CD4-positive, alpha-beta T cell (primary cell): Measurements from ENCODE around the gene CDKN1C. TPM values are rescaled to one million over a fixed set of nuclear protein-coding genes. Genes with fewer than 3 reads are reported as not detected.
A peak's percentile ranks its signal among the peaks of the same experiment; 100 is the strongest.

Source experiments
- ATAC-seq: fragments of 200-7000 bp; cut with Tn5 transposase; one replicate; pipeline ENCODE4 v1.10.0; 2022; ENCODE audit warnings: mild to moderate bottlenecking; ENCODE audit not compliant: poor library complexity
- CTCF ChIA-PET: fragments of 350-600 bp; sonication (Branson Sonifier 250); formaldehyde crosslinking; loops from one replicate; lab custom pipeline; 2021; ENCODE audit warnings: antibody characterized with exemption, inconsistent platforms; lab: Charles Lee
- POLR2A ChIA-PET: fragments of 350-600 bp; sonication (Branson Sonifier 250); formaldehyde crosslinking; loops from one replicate; lab custom pipeline; 2021; ENCODE audit warnings: antibody characterized with exemption, inconsistent platforms; lab: Charles Lee
- DNase-seq, 14 experiments: peaks; one replicate each; pipeline ENCODE4 v3.0.0-alpha.2; 2013 to 2020; ENCODE audit warnings: mixed read lengths in 2 of 14
- H3K27ac ChIP-seq, 2 donors: one replicate each; pipeline versions ENCODE4 v1.5.1 to v1.7.0; 2013; ENCODE audit warnings: low read length in 2 of 2, low read depth in 1 of 2, mild to moderate bottlenecking in 1 of 2
- H3K27me3 ChIP-seq, 2 experiments: 1 replicate in 1 of 2; 2 replicates in 1 of 2; pipeline versions ENCODE4 v1.6.1 to v1.7.0; 2013; ENCODE audit warnings: low read length in 2 of 2, control low read depth in 1 of 2, mild to moderate bottlenecking in 1 of 2, moderate library complexity in 1 of 2; ENCODE audit not compliant: insufficient read depth in 2 of 2, control insufficient read depth in 1 of 2
- H3K36me3 ChIP-seq: one replicate; pipeline ENCODE4 v1.6.1; 2013; ENCODE audit warnings: low read length, control low read depth; ENCODE audit not compliant: insufficient read depth
- H3K4me1 ChIP-seq: one replicate; pipeline ENCODE4 v1.6.1; 2013; ENCODE audit warnings: low read length, control low read depth; ENCODE audit not compliant: insufficient read depth
- H3K4me3 ChIP-seq: one replicate; pipeline ENCODE4 v1.5.1; 2013; ENCODE audit warnings: mild to moderate bottlenecking, low read length, moderate library complexity
- H3K9me3 ChIP-seq, 2 experiments: 1 replicate in 1 of 2; 2 replicates in 1 of 2; pipeline versions ENCODE4 v1.6.1 to v1.7.0; 2013; ENCODE audit warnings: low read length in 2 of 2, mild to moderate bottlenecking in 2 of 2, control low read depth in 1 of 2, moderate library complexity in 1 of 2; ENCODE audit not compliant: control insufficient read depth in 1 of 2, insufficient read depth in 1 of 2
- H3K27ac Mint-ChIP-seq: one replicate; pipeline ENCODE4 v1.8.0; 2020; ENCODE audit warnings: mixed read lengths
- H3K27me3 Mint-ChIP-seq: one replicate; pipeline ENCODE4 v1.8.0; 2021; ENCODE audit warnings: mixed read lengths
- H3K36me3 Mint-ChIP-seq: one replicate; pipeline ENCODE4 v1.8.0; 2021; ENCODE audit warnings: low read depth, mixed read lengths
- H3K4me1 Mint-ChIP-seq: one replicate; pipeline ENCODE4 v1.8.0; 2021; ENCODE audit warnings: low read depth, mixed read lengths
- H3K4me3 Mint-ChIP-seq: one replicate; pipeline ENCODE4 v1.8.0; 2020; ENCODE audit warnings: mild to moderate bottlenecking, mixed read lengths
- H3K9me3 Mint-ChIP-seq: one replicate; pipeline ENCODE4 v1.8.0; 2020; ENCODE audit warnings: mixed read lengths
- CTCF ChIP-seq: fragments of 200-600 bp; IDR thresholded peaks from one replicate; pipeline ENCODE4 v1.8.0; 2022; ENCODE audit warnings: antibody characterized with exemption, mild to moderate bottlenecking
- intact Hi-C, 2 experiments: fragments of 100-400 bp; cut with DNase I in 1 of 2; cut with micrococcal nuclease in 1 of 2; formaldehyde crosslinking; loops; one replicate each; pipeline versions ENCODE4 v1.15.1 to v1.9.0; 2023 to 2025; cut with DNase I, micrococcal nuclease
- total RNA-seq, 174 experiments: library from RNA in 2 of 174; stranded (reverse) in 2 of 174; gene quantifications; one replicate each; pipeline ENCODE4 v1.2.3 and lab custom pipeline; 2021 to 2026

The CDKN1C gene
- total RNA-seq, 2 experiments from 2014 or later: 1.9 to 2.5 TPM

- ATAC-seq: peak; percentile 56
- POLR2A ChIA-PET: interaction anchor here (1.0 kb wide), 1 partner anchor 488 kb away, joined by 3 read pairs; no protein-coding TSS in a partner anchor
Measured at GRCh38 chr11:2933375-2934020, 47.9 kb upstream of the CDKN1C start.

GRCh38 chr11:2932850-2933251, 47.3 kb upstream of the CDKN1C start:
- Mint-ChIP-seq H3K4me1 (peaks cover 20% of the 10 kb centered on the region), H3K4me3 (no peak overlapping the region), H3K36me3 (peaks cover 8% of the 10 kb centered on the region), H3K9me3 (peaks cover 5% of the 10 kb centered on the region), H3K27me3 (peaks cover 20% of the 10 kb centered on the region), H3K27ac (no peak overlapping the region)
- peaks cover 13 to 16% of the 10 kb centered on the region in 2 experiments for H3K27me3 ChIP-seq
- POLR2A ChIA-PET: interaction anchor here (1.0 kb wide), 1 partner anchor 487 kb away, joined by 3 read pairs; no protein-coding TSS in a partner anchor
- H3K4me3 ChIP-seq: no peak overlapping the region
- peaks cover 44% of the 10 kb centered on the region for H3K4me1 ChIP-seq
- H3K27ac ChIP-seq: no peak overlapping the region
- ATAC-seq: no peak
- intact Hi-C loops: no loop called here
- DNase-seq: peak in 2 of 14 experiments; percentile 63 to 73
- H3K36me3 ChIP-seq: no peaks in the 10 kb centered on the region
- CTCF ChIA-PET: interaction anchor here (1.4 to 1.5 kb wide), 2 partner anchors 401 to 627 kb away, joined by 3 to 8 read pairs; no protein-coding TSS in a partner anchor
- H3K9me3 ChIP-seq: peaks cover 6 to 11% of the 10 kb centered on the region in 2 experiments
- TF ChIP-seq CTCF: no peak

More at GRCh38 chr11:2933375-2934020, 47.9 kb upstream of the CDKN1C start:
- Mint-ChIP-seq H3K36me3 (peaks cover 8% of the 10 kb centered on the region), H3K4me3 (no peak overlapping the region), H3K27ac (no peak overlapping the region), H3K9me3 (peaks cover 5% of the 10 kb centered on the region), H3K27me3 (peaks cover 14% of the 10 kb centered on the region), H3K4me1 (peaks cover 14% of the 10 kb centered on the region)
- Histone ChIP-seq H3K27me3 (peaks cover 8 to 10% of the 10 kb centered on the region in 2 experiments), H3K4me1 (peaks cover 38% of the 10 kb centered on the region), H3K9me3 (peaks cover 7 to 9% of the 10 kb centered on the region in 2 experiments), H3K36me3 (no peaks in the 10 kb centered on the region), H3K27ac (no peak overlapping the region), H3K4me3 (no peak overlapping the region)
- intact Hi-C loops: no loop called here
- no peak for TF ChIP-seq CTCF
- DNase-seq: peak in 7 of 14 experiments; percentile 26 to 88 (median 37)
- CTCF ChIA-PET: interaction anchor here (0.9 to 1.5 kb wide), 3 partner anchors 41 to 628 kb away, joined by 3 to 8 read pairs (median 3); no protein-coding TSS in a partner anchor

- no peak overlapping the region for H3K27ac ChIP-seq
Measured at GRCh38 chr11:2931771-2932738, 46.5 kb upstream of the CDKN1C start.

More at GRCh38 chr11:2931771-2932738, 46.5 kb upstream of the CDKN1C start:
- intact Hi-C loops: loop anchor here in 1 of 2 experiments (2.0 kb wide), 1 partner anchor 159 kb away; no protein-coding TSS in a partner anchor
- POLR2A ChIA-PET: interaction anchor here (0.6 kb wide), 1 partner anchor 447 kb away, joined by 3 read pairs; the partner anchor contains the start of gene ZNF195
- no peak for ATAC-seq
- DNase-seq: no peak
- peaks cover 0 to 10% of the 10 kb centered on the region in 2 experiments for H3K9me3 ChIP-seq
- peaks cover 48% of the 10 kb centered on the region for H3K4me1 ChIP-seq
- CTCF ChIA-PET: no interaction called here
- H3K36me3 ChIP-seq: no peaks in the 10 kb centered on the region
- TF ChIP-seq CTCF: no peak
- H3K36me3 Mint-ChIP-seq: peaks cover 2% of the 10 kb centered on the region
- H3K4me3 Mint-ChIP-seq: no peak overlapping the region
- no peaks in the 10 kb centered on the region for H3K9me3 Mint-ChIP-seq
- H3K27ac Mint-ChIP-seq: no peak overlapping the region
- peaks cover 20 to 21% of the 10 kb centered on the region in 2 experiments for H3K27me3 ChIP-seq
- no peak overlapping the region for H3K4me3 ChIP-seq
- H3K4me1 Mint-ChIP-seq: peaks cover 24% of the 10 kb centered on the region
- H3K27me3 Mint-ChIP-seq: peaks cover 26% of the 10 kb centered on the region
